Gastrocnemius medialis (tissue), 4 donors: ENCODE results near the gene GABRR2.

Source experiments
- POLR2A ChIP-seq, 2 donors: fragments of 450-650 bp; IDR thresholded peaks; one replicate each; pipeline ENCODE4 v1.6.1; 2017; ENCODE audit warnings: antibody characterized with exemption in 2 of 2, mild to moderate bottlenecking in 2 of 2, moderate library complexity in 2 of 2
- TF ChIP-seq, protein P1 (sequence below), 5 experiments: fragments of 450-650 bp in 3 of 5; fragments of 200-600 bp in 2 of 5; sonication (generic) in 2 of 5; IDR thresholded peaks in 4 of 5; conservative IDR thresholded peaks in 1 of 5; 1 replicate in 4 of 5; 2 replicates in 1 of 5; pipeline ENCODE4 v1.5.1; 2016 to 2019; ENCODE audit warnings: antibody characterized with exemption in 5 of 5, mild to moderate bottlenecking in 3 of 5, moderate library complexity in 3 of 5

GRCh38 chr6:89260832-89261231, 54.3 kb downstream of the GABRR2 start:
- TF ChIP-seq, protein P1, sequence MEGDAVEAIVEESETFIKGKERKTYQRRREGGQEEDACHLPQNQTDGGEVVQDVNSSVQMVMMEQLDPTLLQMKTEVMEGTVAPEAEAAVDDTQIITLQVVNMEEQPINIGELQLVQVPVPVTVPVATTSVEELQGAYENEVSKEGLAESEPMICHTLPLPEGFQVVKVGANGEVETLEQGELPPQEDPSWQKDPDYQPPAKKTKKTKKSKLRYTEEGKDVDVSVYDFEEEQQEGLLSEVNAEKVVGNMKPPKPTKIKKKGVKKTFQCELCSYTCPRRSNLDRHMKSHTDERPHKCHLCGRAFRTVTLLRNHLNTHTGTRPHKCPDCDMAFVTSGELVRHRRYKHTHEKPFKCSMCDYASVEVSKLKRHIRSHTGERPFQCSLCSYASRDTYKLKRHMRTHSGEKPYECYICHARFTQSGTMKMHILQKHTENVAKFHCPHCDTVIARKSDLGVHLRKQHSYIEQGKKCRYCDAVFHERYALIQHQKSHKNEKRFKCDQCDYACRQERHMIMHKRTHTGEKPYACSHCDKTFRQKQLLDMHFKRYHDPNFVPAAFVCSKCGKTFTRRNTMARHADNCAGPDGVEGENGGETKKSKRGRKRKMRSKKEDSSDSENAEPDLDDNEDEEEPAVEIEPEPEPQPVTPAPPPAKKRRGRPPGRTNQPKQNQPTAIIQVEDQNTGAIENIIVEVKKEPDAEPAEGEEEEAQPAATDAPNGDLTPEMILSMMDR (IDR thresholded peaks at IDR 0.05 in 4 of 5, conservative IDR thresholded peaks at IDR 0.05 in 1 of 5), result no peak
- TF ChIP-seq POLR2A (IDR thresholded peaks at IDR 0.05), result no peak
